GM11168 (cell line): Measurements from ENCODE around the gene KCNA2.

Experiments
- in situ Hi-C: fragments of 300-500 bp; cut with MboI; formaldehyde crosslinking; loops from one replicate; pipeline ENCODE4 v1.12.0; 2022; ENCODE audit warnings: low sequenced_read_pairs; ENCODE audit not compliant: unreplicated experiment

KCNA2 gene

DNA sequence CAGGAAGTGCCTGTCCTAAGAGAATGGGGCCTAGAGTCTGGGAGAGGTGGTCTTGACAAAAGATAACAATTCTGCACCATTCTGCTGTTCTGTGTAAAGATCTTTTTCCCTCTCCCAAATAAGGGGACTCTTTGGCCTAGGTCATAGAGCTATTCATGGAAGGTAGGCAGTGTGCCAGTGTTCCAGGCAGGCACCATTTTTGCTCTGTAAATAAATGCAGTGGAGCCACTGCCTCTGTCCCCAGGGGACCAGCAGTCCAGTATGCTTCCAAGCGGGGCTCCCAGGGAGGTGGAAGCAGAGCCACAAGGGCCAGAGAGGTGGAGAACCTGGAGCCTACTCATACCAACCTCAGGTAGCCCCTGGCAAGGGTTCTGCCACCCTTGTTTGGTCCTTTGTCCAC, 25.9 kb downstream of the KCNA2 start:
- in situ Hi-C loops: no loop called here

DNA sequence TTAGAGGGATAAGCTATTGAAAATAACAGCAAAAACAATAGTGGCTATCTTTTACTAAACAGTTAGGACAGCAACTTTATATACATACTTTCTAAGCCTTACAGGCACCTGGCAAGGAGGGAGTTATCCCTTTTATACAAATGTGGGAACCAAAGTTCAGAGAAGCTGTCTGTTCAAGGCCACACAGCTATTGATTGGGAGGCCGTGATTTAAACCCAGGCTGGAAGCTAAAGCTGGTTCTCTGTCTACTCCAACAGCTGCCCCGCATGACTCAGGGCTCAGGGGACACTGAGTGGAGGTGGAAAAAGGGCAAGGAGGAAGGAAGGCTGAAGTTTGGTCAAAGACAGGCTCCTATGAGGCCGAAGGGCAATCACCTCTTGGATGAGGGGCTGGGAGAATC, 26.7 kb downstream of the KCNA2 start:
- in situ Hi-C loops: no loop called here

DNA sequence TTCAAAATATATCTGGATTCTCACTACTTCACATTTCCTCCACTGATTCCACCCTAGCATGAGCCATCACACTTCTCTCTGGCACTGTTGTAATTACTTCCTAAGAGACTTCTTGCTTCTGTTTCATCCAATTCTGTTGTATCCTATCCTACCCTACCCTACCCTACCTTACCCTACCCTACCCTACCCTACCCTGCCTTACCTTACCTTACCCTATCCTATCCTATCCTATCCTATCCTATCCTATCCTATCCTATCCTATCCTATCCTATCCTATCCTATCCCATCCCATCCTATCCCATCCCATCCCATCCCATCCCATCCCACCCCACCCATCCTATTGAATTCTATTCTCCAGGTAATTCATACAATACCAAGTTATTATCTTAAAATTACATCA, 29.7 kb downstream of the KCNA2 start:
- in situ Hi-C loops: no loop called here

DNA sequence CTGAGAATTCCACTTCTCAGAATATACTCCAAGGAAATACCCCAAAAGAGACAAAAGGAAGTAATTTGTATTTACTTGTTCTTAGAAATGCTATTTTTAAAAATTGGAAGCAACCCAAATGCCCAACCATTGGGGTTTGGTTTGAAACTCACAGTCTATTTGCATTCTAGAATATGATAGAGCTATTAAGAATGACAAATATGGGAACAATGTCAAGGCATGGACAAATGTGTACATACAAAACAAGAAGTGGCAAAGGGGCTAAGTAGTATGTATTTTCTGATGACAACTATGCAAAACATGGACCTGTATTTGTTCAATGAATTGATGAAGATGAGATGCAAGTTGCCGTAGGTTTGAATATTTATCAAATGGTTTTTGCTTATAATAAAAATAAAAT, 32.8 kb downstream of the KCNA2 start:
- in situ Hi-C loops: no loop called here

DNA sequence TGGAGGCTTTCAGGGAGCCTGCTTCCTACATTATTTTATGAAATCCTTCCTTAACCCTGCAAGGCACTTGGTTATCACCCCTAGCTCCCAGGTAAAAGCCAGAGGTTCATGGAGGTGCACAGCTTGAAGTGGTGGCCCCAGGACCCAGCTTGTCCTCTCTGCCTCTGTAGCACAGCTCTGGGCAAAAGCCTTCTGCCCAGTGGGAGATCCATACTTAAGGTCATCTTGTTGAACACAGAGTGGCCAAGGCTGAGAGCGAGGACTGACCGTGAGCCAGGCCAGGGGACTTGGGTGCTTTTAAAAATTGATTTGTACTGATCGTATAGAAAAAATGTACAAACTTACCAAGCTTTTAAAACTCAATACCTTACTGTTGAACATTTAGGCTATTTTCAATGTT, 33.4 kb downstream of the KCNA2 start:
- in situ Hi-C loops: no loop called here

DNA sequence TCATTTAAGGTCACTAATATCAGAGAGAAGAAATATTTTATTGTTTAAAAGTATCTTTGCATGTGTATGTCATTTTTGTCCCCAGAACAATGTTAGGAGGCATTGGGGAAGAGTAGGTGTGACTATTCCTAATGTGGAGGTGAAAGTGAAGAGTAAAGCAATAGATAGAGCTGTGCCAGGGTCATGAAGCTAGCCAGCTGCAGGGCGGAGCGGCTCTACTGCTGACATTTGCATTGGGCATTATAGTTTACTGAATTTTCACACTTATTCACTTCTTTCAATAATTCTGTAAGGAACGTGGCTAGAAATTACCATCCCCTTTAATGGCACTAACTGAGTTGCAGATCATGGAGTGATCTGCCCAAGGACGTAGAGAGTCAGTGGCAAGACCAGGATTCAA, 35.3 kb downstream of the KCNA2 start:
- in situ Hi-C loops: no loop called here

DNA sequence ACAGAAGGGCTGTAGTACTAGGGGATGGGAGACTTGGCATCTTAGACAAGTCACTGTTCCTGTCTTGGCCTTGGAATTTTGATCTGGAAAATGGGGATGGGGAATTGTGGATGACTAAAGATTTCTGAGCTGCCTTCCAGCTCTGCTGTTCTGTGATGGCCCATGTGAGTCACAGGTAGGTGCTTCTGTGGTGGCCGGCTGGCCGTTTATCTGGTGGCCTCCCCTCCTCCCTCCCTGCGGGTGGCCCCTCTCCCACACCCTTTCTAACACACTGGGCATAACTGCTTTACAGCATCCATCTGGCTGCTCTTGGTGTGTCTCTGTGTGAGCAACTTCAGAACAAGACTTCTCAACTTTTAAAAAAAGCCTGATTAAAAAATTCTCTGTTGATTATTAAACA, 35.9 kb downstream of the KCNA2 start:
- in situ Hi-C loops: no loop called here

DNA sequence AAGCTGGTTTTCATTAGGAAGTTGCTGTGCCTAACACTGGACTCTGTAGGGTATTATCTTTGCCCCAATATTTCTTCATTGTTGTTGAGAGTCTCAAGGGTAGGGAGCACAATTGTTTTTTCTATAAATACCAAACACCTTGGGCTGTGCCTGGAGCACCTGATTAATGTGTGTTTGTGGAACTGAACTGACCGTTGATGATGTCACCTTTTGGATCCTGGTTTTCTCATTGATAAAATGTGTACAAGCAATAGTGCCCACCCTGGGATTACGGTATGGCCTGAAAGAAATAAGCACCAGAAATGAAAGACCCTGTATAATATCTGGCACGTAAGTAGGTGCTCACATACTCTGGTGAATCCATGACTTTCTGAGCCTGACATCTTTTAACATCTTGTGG, 39.3 kb downstream of the KCNA2 start:
- in situ Hi-C loops: no loop called here

DNA sequence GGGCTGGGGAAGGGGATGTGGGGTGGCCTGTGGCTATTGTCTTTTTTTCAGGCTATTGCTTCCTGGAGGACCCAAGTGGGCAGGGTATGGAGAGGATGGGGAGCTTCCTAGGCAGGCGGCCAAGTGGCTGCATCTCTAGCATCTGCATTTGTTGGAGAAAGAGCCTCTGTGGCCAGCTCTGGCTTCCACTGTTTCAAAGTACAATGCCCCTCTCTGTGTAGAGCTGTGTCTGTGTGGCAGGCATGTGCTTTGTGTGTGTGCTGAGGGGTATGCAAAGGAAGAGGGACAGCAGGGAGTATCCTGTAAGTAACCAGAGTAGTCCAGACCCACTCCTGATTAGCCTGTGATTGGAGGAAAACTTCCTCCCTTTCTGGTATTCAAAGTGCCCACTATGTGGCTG, 40.6 kb downstream of the KCNA2 start:
- in situ Hi-C loops: no loop called here

DNA sequence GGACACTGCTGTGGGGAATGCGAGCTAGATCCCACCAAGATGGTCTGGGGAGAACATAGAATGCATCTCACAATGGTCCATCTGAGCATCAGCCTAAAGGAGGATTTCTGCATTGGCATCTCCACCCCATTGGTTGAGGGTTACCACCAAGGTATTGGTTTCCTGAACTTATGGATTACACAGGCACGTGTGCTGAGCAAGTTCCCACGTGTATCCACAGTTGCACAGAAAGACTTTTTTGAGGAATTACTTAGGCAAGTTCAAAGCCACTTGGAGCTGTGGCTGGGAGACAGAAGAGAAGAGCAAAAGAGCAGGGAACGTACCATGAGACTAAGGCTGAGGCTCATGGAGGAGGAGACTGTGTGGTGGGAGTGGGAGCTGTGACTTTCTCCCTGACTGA, 43.1 kb downstream of the KCNA2 start:
- in situ Hi-C loops: no loop called here

DNA sequence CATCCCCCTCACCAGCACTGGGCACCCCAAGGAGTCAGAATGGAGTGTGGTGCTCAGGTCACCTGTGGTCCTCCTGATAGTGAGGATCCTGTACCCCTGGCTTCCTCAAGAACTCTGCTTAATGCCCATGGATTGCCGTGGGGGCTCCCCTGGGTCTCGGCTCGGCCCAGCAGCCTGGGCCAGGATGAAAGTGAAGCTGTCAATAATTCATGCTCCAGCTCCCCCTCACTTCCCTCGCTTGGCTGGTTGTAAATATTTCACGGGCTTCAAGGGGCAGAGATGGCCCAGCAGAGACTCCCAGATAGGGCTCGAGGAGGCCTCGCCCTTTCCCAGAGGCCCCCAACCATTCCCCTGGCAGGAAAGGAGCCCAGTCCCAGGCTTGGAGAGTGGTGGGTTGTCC, 44.6 kb downstream of the KCNA2 start:
- in situ Hi-C loops: no loop called here

DNA sequence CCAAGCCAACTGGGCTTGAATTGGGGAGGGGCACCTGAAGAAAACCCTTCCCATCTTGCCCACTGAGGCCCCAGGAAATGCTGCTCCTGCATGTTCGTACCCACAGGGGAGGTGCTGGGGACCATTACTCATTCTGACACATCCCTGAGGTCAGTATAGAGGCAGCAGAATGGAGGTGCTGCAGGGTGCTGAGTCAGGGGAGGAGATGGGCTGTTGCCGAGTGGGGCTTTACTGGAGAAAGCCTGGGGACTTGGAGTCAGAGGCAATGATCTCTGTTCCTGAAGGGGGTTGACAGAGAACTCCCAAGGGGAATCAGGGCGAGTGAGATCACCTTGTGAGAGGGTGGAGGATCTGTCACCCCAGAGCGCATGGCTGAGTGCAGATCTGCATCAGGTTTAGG, 47.0 kb downstream of the KCNA2 start:
- in situ Hi-C loops: no loop called here

DNA sequence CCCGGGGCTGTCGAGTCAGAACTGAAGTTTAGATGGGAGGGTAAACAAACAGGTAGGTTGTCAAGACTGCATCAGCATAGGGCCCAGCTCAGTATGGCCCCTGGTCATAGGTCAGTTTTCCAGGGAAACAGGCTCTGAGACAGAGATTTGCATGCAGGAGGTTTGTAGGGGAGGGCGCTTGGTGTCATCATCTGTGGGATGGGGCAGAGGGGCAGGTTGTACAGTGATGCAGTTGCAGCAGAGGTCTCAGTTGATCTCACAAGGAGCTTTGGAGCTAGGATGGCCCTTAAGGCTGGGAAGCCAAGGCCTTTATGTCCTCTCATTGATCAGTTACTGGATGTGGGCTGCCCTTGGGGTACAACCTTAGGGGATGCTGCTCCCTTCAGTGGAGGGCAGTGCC, 48.7 kb downstream of the KCNA2 start:
- in situ Hi-C loops: no loop called here

DNA sequence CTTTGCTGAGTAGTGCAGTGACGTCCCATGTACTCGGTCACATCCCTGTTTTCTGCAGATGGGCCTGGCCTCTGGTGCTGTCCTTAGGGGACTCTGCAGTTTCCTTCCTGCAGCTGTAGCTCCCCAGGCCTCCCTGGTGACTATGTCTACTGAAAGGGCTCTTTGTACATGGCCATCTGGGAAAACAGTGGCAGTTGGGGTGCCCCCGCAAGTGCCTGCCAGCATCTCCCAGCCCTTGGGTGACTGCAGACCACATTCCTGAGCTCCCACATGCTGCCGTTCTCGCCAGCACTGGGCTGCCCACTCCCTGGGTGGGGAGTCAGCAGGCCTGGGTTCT, 49.7 kb downstream of the KCNA2 start:
- in situ Hi-C loops: no loop called here

DNA sequence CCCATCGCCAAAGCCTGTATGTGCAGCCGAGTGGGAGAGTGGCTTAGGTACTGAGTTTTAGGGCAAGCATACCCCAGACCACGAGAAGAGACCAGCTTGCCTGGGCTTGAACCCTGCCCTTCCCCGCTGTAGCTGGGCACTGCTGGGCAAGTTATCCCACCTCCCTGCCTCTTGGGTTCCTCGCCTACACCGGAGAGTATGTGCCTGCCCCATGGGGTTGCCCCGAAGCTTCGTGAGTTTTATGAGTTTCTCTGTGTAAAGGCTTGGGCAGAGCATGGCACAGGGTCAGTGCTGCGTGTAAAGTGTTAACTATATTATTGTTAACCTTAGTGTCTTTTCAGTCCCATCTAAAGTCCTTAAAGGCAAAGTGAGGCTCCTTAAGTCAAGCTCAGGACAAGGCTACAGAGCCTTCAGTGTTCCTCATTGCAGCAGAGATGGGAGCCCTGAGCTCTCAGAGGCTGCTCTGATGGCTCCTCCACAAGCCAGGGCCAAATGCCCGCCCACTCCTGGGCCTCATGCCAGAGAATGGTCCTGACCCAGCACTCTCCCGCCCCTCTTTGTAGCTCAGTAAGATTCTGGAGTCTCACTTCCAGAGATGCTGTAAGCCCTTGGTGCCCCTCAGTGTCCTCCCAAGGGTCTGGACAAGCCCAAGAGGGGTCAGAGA, 50.2 kb downstream of the KCNA2 start:
- in situ Hi-C loops: no loop called here

DNA sequence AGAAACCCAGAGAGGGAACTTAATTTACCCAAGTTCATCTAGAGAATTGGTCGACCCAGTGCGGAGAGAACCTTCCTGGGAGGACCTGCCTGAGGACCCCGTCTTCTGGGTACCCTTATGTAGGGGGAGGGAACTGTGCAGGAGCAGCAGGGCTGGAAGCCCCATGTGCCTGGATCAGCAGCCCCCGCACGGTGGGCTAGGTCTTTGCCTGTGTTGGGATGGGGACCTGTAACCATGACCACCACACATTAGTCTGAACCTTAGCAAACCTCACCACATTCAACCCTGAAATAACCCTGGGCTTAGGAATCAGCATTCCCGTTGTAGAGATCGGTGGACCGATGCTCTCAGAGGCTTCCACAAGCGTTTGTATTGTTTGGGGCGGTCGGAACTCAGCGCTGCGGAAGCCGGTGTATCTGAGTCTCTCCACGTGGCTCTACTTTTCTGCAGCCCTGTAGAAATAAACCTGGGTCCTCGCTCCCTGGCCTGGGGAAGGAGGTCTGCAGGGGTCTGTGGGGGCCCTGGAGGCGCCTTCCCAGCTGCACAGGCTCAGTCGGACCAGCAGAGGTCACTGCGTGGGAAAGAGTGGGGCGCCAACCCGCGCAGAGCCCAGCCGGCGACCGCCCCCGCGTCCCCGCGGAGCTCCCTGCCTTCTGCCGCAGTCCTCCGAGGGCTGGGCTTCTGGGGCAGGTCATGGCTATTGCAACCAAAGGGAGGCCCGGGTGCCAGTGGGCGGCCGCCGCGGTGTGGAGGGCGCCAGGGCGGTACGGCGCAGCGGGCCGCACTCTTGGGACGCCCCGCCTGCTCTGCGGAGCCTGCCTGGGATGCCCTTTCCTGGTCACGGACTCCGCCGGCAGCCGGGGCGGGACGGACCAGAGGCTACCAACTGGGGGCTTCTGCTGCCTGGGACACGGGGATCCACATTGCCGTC, 51.0 kb downstream of the KCNA2 start:
- in situ Hi-C loops: no loop called here

DNA sequence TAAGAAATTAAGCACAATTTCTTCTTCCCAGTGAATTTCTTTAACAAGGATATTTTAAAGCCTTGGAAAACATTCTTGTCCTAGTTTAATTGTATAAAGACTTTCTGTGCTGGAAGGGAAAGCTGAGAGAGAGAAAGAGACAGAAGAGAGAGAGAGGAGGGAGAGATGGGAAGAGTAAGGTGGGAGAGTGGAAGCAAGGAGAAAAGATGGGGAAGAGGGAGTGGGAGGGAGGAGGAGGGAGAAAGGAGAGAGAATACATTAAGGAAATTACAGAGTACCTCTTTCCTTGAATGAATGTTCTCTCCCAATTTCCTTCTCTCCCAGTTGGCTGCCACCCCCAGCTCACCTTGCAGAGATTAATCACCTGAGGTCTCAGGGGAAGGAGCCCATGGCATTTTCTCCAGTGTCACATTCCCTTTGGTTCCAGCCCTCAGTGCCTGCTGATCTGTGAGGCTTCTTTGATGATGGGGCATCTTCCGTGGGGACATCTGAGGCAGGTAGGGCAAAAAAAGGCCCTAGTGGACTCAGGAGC, 54.8 kb downstream of the KCNA2 start:
- in situ Hi-C loops: no loop called here

DNA sequence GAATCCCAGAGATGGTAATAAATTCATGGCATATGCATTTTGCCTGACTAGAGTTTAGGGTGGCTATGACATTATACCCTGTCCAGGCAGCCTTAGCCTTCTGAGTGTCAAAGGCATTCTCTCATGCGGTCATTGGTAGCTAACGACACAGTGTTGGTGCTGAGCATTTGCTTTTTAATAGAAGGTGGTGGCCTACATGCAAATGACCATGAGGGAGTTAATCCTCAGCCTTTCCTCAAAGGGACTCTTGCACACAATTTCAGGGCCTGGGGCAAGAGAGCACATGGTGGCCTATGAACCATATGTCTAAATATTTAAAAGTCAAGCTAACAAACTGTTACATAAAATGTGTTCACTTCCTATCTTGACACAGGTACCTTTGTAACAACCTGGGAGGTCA, 56.3 kb downstream of the KCNA2 start:
- in situ Hi-C loops: loop anchor here (10.0 kb wide), 1 partner anchor 235 kb away; no protein-coding TSS in a partner anchor

DNA sequence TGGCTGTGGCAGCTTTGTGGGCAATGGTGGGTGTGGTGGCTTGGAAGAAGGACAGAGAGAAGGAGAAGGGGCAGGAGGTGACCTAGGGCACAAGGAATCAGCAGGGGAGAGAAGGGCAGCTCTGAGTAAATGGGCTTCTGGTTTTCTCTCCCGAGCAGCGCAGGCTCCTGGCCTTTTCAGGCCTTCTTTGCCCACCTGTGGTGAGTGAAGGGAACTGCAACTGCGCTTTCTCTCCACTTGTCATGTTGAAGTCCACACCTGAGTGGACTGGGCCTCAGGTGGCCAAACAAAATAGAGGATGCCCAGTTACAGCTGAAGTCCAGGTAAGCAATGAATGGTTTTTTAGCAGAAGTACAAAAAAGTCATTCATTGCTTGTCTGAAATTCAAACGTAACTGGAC, 57.8 kb downstream of the KCNA2 start:
- in situ Hi-C loops: loop anchor here (10.0 kb wide), 1 partner anchor 236 kb away; no protein-coding TSS in a partner anchor

DNA sequence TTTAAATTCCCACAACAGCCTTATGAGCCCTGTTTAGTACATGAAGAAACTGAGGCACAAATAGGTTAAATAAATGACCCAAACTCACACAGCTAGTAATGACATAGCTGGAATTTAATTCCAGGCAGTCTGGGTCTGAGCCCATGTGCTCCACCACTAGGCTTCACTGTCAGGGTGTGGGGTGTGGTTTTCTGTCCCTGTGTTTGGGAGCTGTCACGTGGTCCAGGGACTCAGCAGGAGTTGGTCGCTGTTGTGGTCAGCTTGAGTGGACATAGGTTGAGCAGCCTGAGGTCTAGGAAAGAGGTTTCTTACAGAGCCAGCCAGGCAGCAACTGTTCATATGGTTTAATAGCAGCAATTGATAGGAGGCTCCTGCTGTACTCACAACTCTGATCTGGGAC, 59.1 kb downstream of the KCNA2 start:
- in situ Hi-C loops: loop anchor here (10.0 kb wide), 1 partner anchor 238 kb away; no protein-coding TSS in a partner anchor

DNA sequence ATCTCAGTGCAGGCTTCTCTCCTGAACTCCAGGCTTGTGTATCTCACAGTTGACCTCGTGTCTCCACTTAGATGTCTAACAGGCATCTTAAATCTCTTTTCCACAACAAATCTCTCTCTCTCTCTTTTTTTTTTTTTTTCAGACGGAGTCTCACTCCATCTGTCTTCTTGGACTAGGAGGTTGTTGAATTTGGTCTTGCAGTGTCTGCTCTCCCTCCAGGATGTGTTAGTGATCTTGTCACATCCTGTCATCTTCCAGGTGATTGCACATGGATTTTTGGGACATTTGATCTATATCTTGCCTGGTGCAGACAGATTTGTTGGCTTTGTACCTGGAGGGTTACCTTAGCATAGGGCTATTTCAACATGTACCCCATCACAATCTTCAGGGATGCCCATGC, 60.7 kb downstream of the KCNA2 start:
- in situ Hi-C loops: loop anchor here (10.0 kb wide), 1 partner anchor 239 kb away; no protein-coding TSS in a partner anchor
